EL (cell line): ENCODE measurements around the gene RPS28.
A peak's percentile ranks its signal among the peaks of the same experiment; 100 is the strongest.
"Not testable (repeated sequence)": the region's sequence is repeated elsewhere in the genome, so short reads cannot be mapped to it uniquely, and the experiment has no call there.

Experiments
- DNase-seq: peaks from one replicate; pipeline ENCODE4 v3.0.0-alpha.2; 2016

Gene RPS28

GRCh38 chr19:8342684-8343482 is 21.6 kb downstream of the RPS28 start, which contains the start of gene KANK3:
KANK3 (minus strand) TSS chr19:8343262; CDS start chr19:8337828, 5,434 bp downstream.
- peak; percentile 91 for DNase-seq

GRCh38 chr19:8343483-8343844 is 22.2 kb downstream of the RPS28 start:
- no peak for DNase-seq

GRCh38 chr19:8349629-8350372 is 28.5 kb downstream of the RPS28 start:
- not testable (repeated sequence) for DNase-seq

GRCh38 chr19:8352134-8352827 is 31.0 kb downstream of the RPS28 start:
- no peak for DNase-seq

GRCh38 chr19:8352845-8353244 is 31.5 kb downstream of the RPS28 start:
- DNase-seq = not testable (repeated sequence)

GRCh38 chr19:8355631-8356402 is 34.5 kb downstream of the RPS28 start:
- peak; percentile 99 for DNase-seq

- no peak for DNase-seq
These were observed 35.8 kb downstream of the RPS28 start for GRCh38 chr19:8357007-8357521.

- no peak for DNase-seq
These were observed 37.7 kb downstream of the RPS28 start for GRCh38 chr19:8358948-8359347.

- DNase-seq = no peak
These were observed 38.9 kb downstream of the RPS28 start for GRCh38 chr19:8360196-8360595.

GRCh38 chr19:8361921-8362793 is 40.9 kb downstream of the RPS28 start:
- DNase-seq = peak; percentile 99

- peak; percentile 70 for DNase-seq
These were observed 42.8 kb downstream of the RPS28 start, which contains the start of gene ANGPTL4 for GRCh38 chr19:8363803-8364771. ANGPTL4 (plus strand) TSS chr19:8364155; CDS start chr19:8364322, 167 bp downstream.

GRCh38 chr19:8366121-8366581 is 44.9 kb downstream of the RPS28 start:
- DNase-seq = no peak

GRCh38 chr19:8366961-8367326 is 45.6 kb downstream of the RPS28 start:
- no peak for DNase-seq

GRCh38 chr19:8367327-8368001 is 46.2 kb downstream of the RPS28 start:
- DNase-seq = peak; percentile 97

GRCh38 chr19:8370176-8371010 is 49.1 kb downstream of the RPS28 start:
- DNase-seq = no peak

GRCh38 chr19:8371011-8371804 is 49.9 kb downstream of the RPS28 start:
- no peak for DNase-seq
